HG03175 (cell line): ENCODE measurements around the gene FBXO31.
"Not testable (repeated sequence)": the region's sequence is repeated elsewhere in the genome, so short reads cannot be mapped to it uniquely, and the experiment has no call there.

Experiments used
- ATAC-seq: cut with Tn5 transposase; IDR thresholded peaks from one replicate; pipeline ENCODE4 v1.9.1; 2021; ENCODE audit warnings: mild to moderate bottlenecking, moderate library complexity; ENCODE audit not compliant: unreplicated experiment

Gene FBXO31

GRCh38 chr16:87365021-87365713, 18.4 kb downstream of the FBXO31 start:
- no peak for ATAC-seq

GRCh38 chr16:87363771-87364455, 19.7 kb downstream of the FBXO31 start:
- no peak for ATAC-seq

GRCh38 chr16:87362828-87363559, 20.6 kb downstream of the FBXO31 start:
- not testable (repeated sequence) for ATAC-seq

DNA sequence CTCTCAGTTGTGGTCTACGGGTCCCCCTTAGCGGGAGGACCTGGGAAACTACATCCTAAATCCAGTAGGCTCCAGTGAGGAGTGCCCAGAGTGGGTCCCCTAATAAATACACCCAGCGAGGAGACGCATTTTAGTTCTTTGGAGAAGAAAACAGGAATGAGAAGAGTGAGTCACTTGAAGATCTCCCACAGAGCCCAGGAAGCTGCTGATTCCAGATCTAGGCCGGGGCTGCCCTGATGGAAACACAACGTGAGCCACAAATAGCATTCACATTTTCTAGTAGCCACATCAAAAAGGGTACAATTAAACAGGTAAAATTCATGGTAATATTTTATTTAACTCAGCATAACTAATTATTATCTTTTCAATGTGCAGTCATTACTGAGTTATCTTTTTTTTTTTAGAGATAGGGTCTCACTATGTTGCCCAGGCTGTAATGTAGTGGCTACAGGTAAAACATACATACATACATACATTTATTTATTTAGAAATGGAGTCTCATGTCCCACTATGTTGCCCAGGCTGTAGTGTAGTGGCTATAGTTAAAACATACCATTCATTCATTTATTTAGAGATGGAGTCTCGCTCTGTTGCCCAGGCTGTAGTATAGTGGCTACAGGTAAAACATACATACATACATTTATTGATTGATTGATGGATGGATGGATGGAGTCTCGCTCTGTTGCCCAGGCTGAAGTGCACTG, 21.5 kb downstream of the FBXO31 start:
- no peak for ATAC-seq

DNA sequence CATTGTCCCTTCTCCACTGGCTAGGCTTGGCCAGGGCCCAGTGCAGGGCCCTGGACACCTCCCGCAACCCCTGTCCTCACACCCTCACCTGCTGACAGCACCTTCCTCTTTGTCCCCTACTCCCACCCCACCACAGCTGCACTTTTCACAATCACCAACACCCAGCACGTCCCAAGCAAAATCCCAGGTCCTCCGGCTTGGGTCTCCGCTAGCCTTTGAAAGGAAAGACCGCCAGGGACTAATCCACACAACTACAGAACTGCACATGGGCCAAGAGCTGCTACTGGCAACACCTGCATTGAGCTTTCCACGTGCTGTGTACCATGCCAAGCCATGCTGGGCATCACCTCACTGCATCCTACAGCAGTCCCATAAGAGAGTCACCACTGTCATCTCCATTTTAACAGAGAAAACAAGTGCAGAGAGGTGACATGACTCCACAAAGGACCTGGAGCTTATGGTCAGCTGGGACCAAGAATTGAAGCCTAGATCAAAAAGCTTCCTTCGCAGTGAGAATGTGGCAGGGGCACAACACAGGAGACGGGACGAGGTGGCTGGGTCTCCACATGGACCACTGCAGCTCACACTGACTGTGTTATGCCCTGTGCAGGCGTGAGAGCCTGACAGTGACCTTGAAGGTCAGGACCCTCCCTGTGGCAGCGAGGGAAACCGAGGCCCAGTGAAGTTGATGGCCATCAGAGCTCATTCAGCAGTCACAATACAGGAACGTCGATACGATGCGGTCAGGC, 22.5 kb downstream of the FBXO31 start:
- no peak for ATAC-seq

DNA sequence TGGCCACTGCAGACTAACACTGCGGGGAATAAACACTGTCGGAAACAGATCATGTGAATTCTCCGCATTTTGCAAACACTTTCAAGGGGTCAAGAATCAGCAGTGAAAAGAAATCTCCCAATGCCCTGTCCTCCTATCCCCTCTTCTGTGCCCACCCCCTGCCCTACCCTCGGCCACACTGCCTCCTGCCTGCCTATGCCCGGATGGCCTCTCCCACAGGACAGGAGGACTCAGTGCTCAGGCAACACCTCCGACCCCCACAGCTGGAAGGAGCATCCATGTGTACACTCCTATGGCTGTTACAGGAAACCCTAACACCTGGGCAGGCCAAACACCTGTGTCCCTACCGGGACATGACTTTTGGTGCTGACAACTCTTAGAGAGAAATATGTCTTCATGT, 24.5 kb downstream of the FBXO31 start:
- no peak for ATAC-seq

DNA sequence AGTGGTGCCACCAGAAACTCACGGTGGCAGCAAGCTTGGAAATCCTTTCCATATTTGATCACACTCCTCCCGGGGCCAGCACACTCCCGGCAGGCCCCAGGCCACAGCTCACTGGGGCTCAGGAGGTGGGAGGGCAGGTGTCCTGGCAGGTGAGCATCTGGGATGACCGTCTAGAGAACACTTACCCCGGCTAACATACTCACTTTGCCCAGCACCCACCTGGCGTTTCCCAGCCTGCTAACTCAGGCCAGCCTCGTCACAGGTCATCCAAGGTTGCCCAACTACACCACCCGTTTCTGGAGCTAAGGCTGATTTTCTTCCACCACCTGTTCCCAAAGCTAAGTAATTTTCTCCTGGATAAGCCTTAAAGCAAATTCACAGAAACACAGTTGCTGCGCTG, 24.9 kb downstream of the FBXO31 start:
- ATAC-seq: no peak

- no peak for ATAC-seq
These were observed 25.3 kb downstream of the FBXO31 start for GRCh38 chr16:87358250-87358649.

GRCh38 chr16:87356491-87356853, 27.1 kb downstream of the FBXO31 start:
- no peak for ATAC-seq

DNA sequence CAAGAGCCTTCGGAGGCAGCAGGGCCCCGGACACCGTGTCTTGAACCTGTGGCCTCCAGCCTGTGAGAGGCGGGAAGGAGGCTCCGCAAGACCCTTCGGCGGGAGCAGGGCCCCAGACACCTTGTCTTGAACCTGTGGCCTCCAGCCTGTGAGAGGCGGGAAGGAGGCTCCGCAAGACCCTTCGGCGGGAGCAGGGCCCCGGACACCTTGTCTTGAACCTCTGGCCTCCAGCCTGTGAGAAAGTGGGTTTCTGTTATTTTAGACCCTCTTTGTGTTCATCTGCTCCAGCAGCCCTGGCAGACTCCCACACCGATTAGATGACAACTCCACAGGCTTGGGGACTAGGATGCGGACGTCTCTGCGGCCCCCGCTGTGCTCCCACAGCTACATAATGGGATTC, 30.0 kb downstream of the FBXO31 start:
- no peak for ATAC-seq

DNA sequence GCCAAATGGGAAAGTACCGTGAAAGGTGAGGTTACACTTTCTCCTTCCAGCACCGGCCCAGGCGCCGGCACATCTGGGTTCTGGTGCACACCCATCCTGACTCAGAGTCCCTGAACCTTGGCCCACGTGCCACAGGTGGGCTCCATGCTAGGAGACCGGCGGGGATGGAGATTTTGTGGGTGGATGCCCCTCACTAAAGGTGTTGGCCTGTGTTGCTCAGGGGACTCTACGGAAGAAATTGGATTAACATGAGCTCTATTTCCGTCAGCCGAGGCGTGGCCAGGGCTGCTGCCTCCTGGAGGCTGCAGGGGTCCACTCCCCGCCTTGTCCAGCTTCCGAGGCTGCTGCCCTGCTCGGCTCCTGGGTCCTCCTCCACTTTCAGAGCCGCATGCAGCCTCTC, 30.8 kb downstream of the FBXO31 start:
- no peak for ATAC-seq

DNA sequence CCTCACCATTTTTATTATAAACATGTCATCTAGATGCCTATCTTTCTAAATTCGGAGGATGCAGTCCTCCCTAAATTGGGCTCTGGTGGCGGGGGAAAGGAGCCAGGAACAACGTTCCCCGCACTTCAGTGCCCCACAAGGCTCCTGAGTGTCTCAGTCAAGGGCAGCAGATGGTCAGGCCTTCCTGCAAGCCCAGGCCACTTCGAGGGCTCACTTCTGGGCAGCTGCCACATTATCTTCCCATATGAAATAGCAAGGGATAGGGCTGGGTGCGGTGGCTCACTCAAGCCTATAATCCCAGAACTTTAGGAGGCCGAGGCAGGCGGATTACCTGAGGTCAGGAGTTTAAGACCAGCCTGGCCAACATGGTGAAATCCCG, 32.3 kb downstream of the FBXO31 start:
- ATAC-seq: no peak

DNA sequence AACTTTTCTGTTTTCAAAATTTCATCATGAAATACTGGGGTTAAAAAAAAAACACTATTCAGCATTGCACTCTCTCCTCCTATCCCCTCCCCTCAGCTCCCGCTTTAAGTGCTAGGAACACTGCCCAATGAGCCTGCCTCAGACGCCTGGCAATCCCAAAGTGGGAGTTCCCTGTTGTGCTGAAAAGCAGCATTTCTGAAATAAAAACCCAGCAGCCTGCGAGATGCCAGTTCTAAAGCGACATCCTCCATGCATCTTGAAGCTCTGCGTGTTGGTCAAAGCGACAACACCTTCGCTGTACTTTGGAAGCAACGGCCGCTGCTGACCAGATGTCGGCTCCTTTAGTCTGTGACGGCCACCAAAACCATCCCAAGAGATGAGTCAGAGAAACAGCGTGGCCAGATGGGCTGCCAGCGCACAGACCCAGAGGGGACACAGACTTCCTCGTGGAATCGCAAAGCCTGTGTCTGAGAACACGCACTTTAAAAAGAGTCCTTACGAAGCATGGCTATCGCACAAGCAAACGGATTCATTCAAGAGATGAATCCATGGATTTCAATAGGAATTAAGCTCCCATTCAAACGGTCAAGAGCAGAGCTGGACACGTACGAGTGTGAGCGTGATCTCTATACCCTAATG, 32.8 kb downstream of the FBXO31 start:
- ATAC-seq: no peak

- ATAC-seq: no peak
These were observed 33.5 kb downstream of the FBXO31 start for GRCh38 chr16:87350031-87350430.

- ATAC-seq: no peak
These were observed 34.9 kb downstream of the FBXO31 start for GRCh38 chr16:87348616-87349157.

GRCh38 chr16:87347932-87348615, 35.5 kb downstream of the FBXO31 start:
- ATAC-seq: no peak

DNA sequence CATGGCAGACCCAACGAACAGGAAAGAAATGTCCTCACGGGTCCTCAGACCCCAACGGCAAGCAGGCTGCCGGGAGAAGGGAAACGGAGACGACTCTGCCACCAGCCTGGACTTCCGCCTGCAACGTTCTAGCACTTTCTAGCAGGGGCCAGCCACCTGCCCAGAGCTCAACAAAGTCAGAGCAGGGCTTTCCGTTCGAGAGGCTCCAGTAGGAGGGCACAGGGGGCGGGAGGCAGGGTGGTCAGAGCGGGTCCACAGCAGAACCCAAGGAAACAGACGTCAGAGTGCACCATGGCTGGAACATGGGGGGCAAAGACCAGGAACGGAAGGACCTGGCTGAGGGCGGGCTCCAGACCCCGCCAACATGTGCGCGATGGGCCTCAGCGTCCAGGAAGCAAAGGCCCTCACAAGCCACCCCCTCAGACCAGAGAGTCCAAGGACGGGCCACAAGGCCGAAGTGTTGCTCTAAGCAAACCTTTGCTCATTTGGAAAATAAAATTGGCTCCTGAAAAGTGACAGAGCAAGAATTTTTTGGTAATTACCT, 37.0 kb downstream of the FBXO31 start:
- ATAC-seq: no peak

GRCh38 chr16:87345726-87346424, 37.7 kb downstream of the FBXO31 start:
- no peak for ATAC-seq
